C4-2B (cell line): Measurements from ENCODE around the gene MT1X.
A peak's percentile ranks its signal among the peaks of the same experiment; 100 is the strongest.

Experiments
- H3K27ac ChIP-seq: fragments of 450-650 bp; 2 replicates; pipeline ENCODE4 v1.5.1; 2017
- CTCF ChIP-seq: fragments of 450-650 bp; conservative IDR thresholded peaks from 2 replicates; pipeline ENCODE4 v1.5.1; 2017; ENCODE audit warnings: mild to moderate bottlenecking
- ZFX ChIP-seq: fragments of 450-650 bp; IDR thresholded peaks from 2 replicates; pipeline ENCODE4 v1.6.1; 2017

The MT1X gene

DNA sequence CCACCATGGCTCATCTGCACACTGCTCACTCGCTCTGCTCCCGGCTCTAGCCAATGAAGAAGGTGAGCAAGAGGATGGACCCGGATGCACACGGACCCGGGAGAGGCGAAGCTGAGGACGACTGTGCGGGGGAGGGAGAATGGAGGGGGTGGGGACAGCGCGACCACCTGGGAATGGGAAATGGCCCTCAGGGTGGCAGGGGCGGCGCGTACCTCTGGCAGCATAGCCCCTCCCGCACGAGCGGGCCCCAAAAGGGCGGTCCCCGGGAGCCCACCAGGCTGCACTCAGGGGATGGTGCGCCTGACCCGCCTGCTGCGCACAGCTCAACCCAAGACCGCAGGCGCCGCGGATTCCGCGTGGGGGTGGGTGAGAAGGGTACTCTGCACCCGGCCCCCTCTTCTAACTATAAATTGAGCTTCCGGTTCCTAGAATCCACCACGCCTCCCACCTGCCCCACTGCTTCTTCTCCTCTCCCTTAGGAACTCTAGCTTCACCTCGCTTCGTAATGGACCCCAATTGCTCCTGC, 6.5 kb upstream of the MT1X start:
- TF ChIP-seq CTCF (no peak), ZFX (no peak)
- no peak overlapping the region for H3K27ac ChIP-seq

GRCh38 chr16:56677474-56677873, 4.8 kb upstream of the MT1X start:
- TF ChIP-seq CTCF (no peak), ZFX (no peak)
- no peak overlapping the region for H3K27ac ChIP-seq

- H3K27ac ChIP-seq, result no peak overlapping the region
- TF ChIP-seq ZFX (no peak), CTCF (no peak)
These were observed 3.1 kb upstream of the MT1X start for GRCh38 chr16:56679078-56679730.

GRCh38 chr16:56679818-56680217, 2.5 kb upstream of the MT1X start:
- H3K27ac ChIP-seq, result no peak overlapping the region
- TF ChIP-seq CTCF, result no peak
- no peak for TF ChIP-seq ZFX

- no peak for TF ChIP-seq ZFX
- no peak for TF ChIP-seq CTCF
- peak overlapping the region; percentile 75 for H3K27ac ChIP-seq
These were observed 580 bp downstream of the MT1X start for GRCh38 chr16:56682703-56683397.

DNA sequence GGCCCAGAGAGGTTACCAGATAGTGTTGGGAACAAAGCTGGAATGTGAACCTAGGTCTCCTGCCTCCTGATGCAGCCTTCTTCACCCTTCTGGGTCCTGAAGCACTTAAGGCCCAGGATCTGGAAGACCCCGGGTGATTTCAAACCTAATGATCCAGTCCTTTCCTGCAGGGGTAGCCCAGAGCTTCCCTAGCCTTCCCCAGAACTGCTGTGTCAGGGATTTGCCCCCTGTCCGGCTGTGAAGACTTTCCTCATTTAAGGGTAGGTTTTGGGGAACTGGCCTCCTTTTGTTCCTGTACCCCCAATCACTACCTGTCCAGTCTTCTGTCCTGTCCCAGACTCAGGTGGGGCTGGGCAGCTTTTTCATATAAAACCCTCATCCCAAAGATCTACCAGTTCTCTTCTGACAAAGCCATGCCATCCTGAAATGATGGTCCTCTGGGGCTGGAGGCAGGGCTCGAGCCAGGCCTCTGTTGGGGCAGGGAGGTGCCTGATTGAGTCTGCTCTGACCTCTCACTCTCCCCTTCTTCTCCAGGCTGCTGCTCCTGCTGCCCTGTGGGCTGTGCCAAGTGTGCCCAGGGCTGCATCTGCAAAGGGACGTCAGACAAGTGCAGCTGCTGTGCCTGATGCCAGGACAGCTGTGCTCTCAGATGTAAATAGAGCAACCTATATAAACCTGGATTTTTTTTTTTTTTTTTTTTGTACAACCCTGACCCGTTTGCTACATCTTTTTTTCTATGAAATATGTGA, 1.3 kb downstream of the MT1X start:
- no peak overlapping the region; the same call in 1 of the 2 replicates for H3K27ac ChIP-seq
- no peak for TF ChIP-seq ZFX
- no peak for TF ChIP-seq CTCF

DNA sequence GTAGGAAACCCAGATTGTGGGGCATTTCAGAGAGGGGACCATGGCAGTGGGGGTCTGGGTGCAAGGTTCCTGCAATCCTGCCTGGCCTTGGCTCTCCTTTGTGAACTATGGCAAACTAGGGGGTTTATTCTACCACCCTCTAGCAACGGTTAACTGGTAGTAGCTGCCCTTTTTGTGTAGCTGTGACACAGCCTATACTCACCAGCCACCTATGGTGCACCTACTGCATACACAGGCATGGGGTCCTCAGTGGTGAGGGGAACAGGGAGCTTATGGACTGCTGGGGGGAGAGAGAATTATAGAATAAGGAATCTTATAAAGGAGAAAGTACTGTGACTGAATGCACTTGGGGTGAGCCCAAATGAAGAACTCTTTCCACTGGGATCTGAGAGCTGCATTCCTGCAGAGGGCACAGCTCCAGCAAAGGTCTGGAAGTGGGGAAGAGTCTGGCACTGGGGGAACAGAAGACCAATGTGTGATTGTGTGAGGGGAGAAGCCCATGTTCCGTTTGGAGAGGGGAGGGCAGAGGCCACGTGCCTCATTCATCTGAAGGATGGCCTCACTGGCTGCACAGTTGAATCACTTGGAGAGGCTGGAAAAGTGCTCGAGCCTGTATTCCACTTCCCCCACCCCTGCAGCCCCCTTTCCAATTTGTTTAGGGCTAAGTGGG, 2.1 kb downstream of the MT1X start:
- no peak overlapping the region for H3K27ac ChIP-seq
- TF ChIP-seq CTCF (no peak), ZFX (no peak)
